Measurements from ENCODE around the gene KIF5C.

DNA sequence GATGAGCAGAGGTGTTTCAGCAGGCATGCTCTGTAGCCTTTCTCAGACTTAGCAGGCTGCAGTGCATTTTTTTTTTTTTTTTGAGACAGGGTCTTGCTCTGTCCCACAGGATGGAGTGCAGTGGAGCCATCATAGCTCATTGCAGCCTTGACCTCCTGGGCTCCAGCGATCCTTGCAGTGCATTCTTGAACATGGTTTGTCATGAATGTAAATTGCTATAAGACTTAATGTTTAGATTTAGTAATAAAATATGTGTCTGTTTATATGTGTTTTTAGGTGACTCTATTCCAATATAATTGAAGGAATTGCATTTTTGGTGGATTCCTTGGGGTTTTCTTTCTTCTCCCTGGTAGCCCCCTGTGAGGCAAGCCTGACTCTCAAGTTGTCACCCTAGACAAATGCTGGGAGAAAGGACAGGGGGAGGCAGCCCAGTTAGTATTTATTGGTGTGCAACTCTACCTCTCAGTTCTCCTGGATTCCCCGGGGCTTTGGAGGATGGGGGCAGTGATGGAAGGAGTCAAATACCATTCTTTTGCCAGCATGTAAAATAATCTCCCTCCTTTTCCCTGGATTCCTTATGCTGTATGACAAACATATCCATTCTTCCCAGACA lies 186.2 kb downstream of the KIF5C start:
- TF ChIP-seq EZH2 (IDR thresholded peaks at IDR 0.05) (no peak), POLR2AphosphoS5 (IDR thresholded peaks at IDR 0.05; ENCODE audit: borderline replicate concordance, low read depth, low read length) (no peak), FOXP2 (optimal IDR thresholded peaks at IDR 0.05; ENCODE audit: control extremely low read depth, extremely low read length, insufficient read depth) (no peak)

All from SK-N-MC (cell line).